NB4 (cell line): ENCODE data around the gene COLEC11.
"Not testable (repeated sequence)": the region's sequence is repeated elsewhere in the genome, so short reads cannot be mapped to it uniquely, and the experiment has no call there.

ENCODE experiments used
- DNase-seq: peaks from one replicate; pipeline ENCODE4 v3.0.0; 2010; ENCODE audit warnings: low read depth
- H3K4me3 ChIP-seq: one replicate; pipeline ENCODE4 v1.5.1; 2011; ENCODE audit warnings: mild to moderate bottlenecking, low read depth, low read length, moderate library complexity
- MYC ChIP-seq: IDR thresholded peaks from 2 replicates; pipeline ENCODE4 v1.6.1; 2011; ENCODE audit warnings: low read depth, low read length
- POLR2A ChIP-seq: IDR thresholded peaks from 2 replicates; pipeline ENCODE4 v1.6.1; 2011; ENCODE audit warnings: mild to moderate bottlenecking; ENCODE audit not compliant: insufficient read length; ENCODE audit errors: extremely low read depth
- TF ChIP-seq, protein P1 (sequence below): IDR thresholded peaks from one replicate; pipeline ENCODE4 v1.5.1; 2012; ENCODE audit warnings: low read depth, low read length
- TF ChIP-seq, protein P2 (sequence below): IDR thresholded peaks from 2 replicates; pipeline ENCODE4 v1.6.1; 2011; ENCODE audit warnings: low read depth, low read length

The COLEC11 gene

GRCh38 chr2:3634596-3635121 lies 39.7 kb downstream of the COLEC11 start:
- DNase-seq = no peak
- no peak for TF ChIP-seq POLR2A
- TF ChIP-seq, protein P1, sequence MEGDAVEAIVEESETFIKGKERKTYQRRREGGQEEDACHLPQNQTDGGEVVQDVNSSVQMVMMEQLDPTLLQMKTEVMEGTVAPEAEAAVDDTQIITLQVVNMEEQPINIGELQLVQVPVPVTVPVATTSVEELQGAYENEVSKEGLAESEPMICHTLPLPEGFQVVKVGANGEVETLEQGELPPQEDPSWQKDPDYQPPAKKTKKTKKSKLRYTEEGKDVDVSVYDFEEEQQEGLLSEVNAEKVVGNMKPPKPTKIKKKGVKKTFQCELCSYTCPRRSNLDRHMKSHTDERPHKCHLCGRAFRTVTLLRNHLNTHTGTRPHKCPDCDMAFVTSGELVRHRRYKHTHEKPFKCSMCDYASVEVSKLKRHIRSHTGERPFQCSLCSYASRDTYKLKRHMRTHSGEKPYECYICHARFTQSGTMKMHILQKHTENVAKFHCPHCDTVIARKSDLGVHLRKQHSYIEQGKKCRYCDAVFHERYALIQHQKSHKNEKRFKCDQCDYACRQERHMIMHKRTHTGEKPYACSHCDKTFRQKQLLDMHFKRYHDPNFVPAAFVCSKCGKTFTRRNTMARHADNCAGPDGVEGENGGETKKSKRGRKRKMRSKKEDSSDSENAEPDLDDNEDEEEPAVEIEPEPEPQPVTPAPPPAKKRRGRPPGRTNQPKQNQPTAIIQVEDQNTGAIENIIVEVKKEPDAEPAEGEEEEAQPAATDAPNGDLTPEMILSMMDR = no peak
- no peak for TF ChIP-seq MYC
- TF ChIP-seq, protein P2, sequence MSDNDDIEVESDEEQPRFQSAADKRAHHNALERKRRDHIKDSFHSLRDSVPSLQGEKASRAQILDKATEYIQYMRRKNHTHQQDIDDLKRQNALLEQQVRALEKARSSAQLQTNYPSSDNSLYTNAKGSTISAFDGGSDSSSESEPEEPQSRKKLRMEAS = no peak
- no peak overlapping the region for H3K4me3 ChIP-seq

GRCh38 chr2:3635171-3635974 lies 40.5 kb downstream of the COLEC11 start:
- DNase-seq = no peak
- H3K4me3 ChIP-seq = no peak overlapping the region
- TF ChIP-seq, protein P2 = no peak
- TF ChIP-seq, protein P1 = no peak
- TF ChIP-seq MYC (no peak), POLR2A (no peak)

GRCh38 chr2:3635975-3636327 lies 41.0 kb downstream of the COLEC11 start:
- DNase-seq, H3K4me3 ChIP-seq: not testable (repeated sequence)

- no peak for DNase-seq
- TF ChIP-seq MYC = no peak
- no peak for TF ChIP-seq POLR2A
- TF ChIP-seq, protein P1 = no peak
- TF ChIP-seq, protein P2 = no peak
- no peak overlapping the region for H3K4me3 ChIP-seq
These were observed 41.8 kb downstream of the COLEC11 start for GRCh38 chr2:3636586-3637310.

DNA sequence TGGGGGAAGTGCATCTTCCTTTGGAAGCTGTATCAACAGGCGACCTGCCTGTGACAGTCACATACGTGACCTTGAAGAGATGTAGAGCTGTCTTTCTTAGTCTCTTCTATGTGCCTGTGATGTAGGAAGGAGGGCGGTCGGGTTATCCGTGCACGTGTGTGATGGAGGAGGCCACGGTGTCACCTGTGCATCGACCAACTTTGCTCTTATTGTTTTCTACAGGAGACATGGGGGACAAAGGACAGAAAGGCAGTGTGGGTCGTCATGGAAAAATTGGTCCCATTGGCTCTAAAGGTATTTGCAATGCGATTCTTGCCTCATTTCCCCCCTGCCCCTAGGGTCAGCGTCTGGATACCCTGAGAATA lies 42.4 kb downstream of the COLEC11 start:
- DNase-seq = no peak
- no peak overlapping the region for H3K4me3 ChIP-seq
- TF ChIP-seq POLR2A = no peak
- TF ChIP-seq, protein P1 = no peak
- TF ChIP-seq MYC = no peak
- TF ChIP-seq, protein P2 = no peak

DNA sequence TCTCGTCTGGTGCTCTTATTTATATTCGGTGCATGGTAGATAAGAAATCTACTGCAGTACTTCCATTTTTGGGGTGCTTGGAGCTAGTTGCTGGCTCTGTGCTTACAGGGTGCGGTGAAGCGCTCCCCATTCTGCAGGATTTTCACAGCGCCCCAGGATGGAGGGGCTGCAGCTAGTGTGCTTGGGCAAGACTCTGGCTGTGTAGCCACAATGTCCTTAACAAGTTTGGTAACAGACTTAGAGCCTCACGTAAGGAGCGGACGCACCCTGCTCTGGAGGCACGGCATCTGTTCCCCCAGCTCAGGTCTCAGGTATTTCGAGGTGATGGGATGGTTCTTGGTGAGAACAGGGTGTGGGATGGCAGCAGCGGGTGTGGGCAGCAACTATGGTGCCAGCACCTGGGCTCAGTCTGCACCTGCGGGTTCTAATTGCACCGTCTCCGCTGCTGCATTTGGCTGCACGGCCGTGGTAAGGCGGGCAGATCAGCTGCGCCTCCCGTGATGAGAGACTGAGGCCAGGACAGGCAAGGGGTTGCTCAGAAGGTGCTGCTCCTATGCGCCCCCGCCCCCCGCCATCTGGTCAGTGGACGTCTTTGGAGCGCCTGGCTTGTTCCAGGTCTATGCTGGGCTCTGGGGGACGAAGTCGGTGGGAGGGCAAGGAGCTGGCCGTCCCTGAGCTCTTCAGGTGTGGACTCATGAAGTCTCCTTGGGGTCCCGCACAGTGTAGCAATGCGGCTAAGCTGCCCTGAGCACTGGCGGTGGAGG lies 43.0 kb downstream of the COLEC11 start:
- DNase-seq = no peak
- no peak overlapping the region for H3K4me3 ChIP-seq
- TF ChIP-seq, protein P2 = no peak
- TF ChIP-seq MYC (no peak), POLR2A (no peak)
- TF ChIP-seq, protein P1 = no peak
